ENCODE results near the gene GGACT. TPM values are rescaled to one million over a fixed set of nuclear protein-coding genes. Genes with fewer than 3 reads are reported as not detected.

Gene GGACT
- total and polyA plus RNA-seq, 2 of the 8 experiments (the other 6 are each of a cell fraction or from before 2014, with no cell fraction given), result 1.1 to 1.5 TPM

DNA sequence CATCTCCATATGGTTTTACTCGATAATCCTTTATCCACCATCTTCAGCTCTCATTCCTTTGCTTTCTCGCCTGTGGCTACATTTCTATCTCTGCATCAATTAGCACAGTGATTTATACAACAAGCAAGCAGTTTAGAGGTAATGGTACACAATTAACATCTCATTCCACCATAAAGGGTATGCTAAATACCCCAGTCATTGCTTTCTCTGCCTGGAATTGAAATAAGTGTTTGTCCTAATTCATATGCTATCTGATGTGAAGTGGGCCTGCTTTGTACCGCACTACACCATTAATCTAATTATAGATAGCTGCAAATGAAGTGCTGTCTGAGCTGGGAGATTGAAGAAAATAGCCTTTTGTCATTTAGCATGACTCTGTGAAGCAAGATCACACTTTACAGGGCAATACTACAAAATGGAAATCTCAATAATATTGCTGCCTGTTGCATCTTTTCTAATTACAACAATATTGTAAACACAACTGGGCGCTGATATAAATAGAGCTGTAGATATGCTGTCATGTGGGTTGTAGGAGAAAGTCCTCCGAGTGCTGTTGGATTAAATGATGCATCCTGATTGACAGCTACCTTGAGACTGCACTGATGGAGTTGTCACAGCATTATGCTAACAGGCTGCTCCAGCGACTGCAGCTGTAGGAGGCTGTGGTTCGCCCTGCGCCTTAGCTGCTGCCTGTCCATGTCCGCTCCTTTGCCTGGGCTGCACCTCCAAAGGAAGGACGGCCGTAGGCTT, 78.2 kb downstream of the GGACT start:
- H3K27ac ChIP-seq (ENCODE audit: low read depth, low read length), result peak overlapping the region; percentile 7; the same call in 1 of the 2 replicates
- DNase-seq (ENCODE audit: low read depth in 1 of 2, low spot score in 2 of 2) (no peak), FAIRE-seq (peak; percentile 84)
- TF ChIP-seq TAF1 (IDR thresholded peaks at IDR 0.05; ENCODE audit: low read depth, low read length), result no peak
- no peak for TF ChIP-seq SIRT6 (IDR thresholded peaks at IDR 0.05; ENCODE audit: low read length)
- TF ChIP-seq HDAC2 (IDR thresholded peaks at IDR 0.05; ENCODE audit: borderline replicate concordance in 1 of 2, low read depth in 2 of 2, low read length in 2 of 2), result no peak
- TF ChIP-seq FOSL1 (IDR thresholded peaks at IDR 0.05; ENCODE audit: insufficient read depth, low read depth, low read length), result no peak
- no peak for TF ChIP-seq CBX5 (IDR thresholded peaks at IDR 0.05; ENCODE audit: low read depth, low read length)
- no peak for TF ChIP-seq CEBPB (IDR thresholded peaks at IDR 0.05; ENCODE audit: low read depth, low read length)
- TF ChIP-seq CHD2 (IDR thresholded peaks at IDR 0.05; ENCODE audit: low read length), result no peak
- TF ChIP-seq, protein P1, sequence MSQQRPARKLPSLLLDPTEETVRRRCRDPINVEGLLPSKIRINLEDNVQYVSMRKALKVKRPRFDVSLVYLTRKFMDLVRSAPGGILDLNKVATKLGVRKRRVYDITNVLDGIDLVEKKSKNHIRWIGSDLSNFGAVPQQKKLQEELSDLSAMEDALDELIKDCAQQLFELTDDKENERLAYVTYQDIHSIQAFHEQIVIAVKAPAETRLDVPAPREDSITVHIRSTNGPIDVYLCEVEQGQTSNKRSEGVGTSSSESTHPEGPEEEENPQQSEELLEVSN (IDR thresholded peaks at IDR 0.05), result no peak
- TF ChIP-seq RFX5 (IDR thresholded peaks at IDR 0.05; ENCODE audit: borderline replicate concordance, low read depth, low read length), result no peak

More for the DNA sequence above, 78.2 kb downstream of the GGACT start:
- H3K4me2 ChIP-seq (ENCODE audit: insufficient read depth in 1 of 2, low read depth in 2 of 2, low read length in 2 of 2), result peak overlapping the region; percentile 30 to 41; a peak in 3 of 4 replicates
- H2BK12ac ChIP-seq (ENCODE audit: low read depth, low read length), result peak overlapping the region; percentile 55; the same call in 1 of the 2 replicates
- peak overlapping the region; percentile 79 for H4K5ac ChIP-seq (ENCODE audit: insufficient read length, low read depth, low read length)
- H3K9ac ChIP-seq (replicated peaks in 1 of 4; ENCODE audit: extremely low read depth in 1 of 4, low read depth in 3 of 4, low read length in 3 of 4), result no peak overlapping the region
- peak overlapping the region; percentile 88 for H4K91ac ChIP-seq (replicated peaks; ENCODE audit: insufficient read length, low read length)
- no peak overlapping the region for H3K56ac ChIP-seq (replicated peaks; ENCODE audit: insufficient read length, low read depth, low read length)
- ChIA-PET CTCF (ENCODE audit: partially characterized antibody) (interaction anchor here (0.6 to 5.0 kb wide), 13 partner anchors 8 to 895 kb away, joined by 3 to 16 read pairs (median 4); no protein-coding TSS in a partner anchor), POLR2A (ENCODE audit: partially characterized antibody) (interaction anchor here (0.6 to 1.6 kb wide), 8 partner anchors 11 to 904 kb away, joined by 3 to 8 read pairs (median 4); partner anchors contain the start of gene CLYBL)
- H2AK5ac ChIP-seq (ENCODE audit: low read depth, low read length), result peak overlapping the region; percentile 3; the same call in 1 of the 2 replicates
- H2BK120ac ChIP-seq (replicated peaks; ENCODE audit: low read depth, low read length), result peak overlapping the region; percentile 8
- H3K23me2 ChIP-seq (ENCODE audit: low read depth, low read length), result no peaks in the 10 kb centered on the region
- H3K4me1 ChIP-seq (replicated peaks in 1 of 4; ENCODE audit: control insufficient read depth in 3 of 4, insufficient read depth in 4 of 4, low read length in 3 of 4), result peaks cover 0 to 35% (median 24%) of the 10 kb centered on the region in 4 experiments; a peak in 6 of 7 replicates
- H3K79me1 ChIP-seq (ENCODE audit: low read depth, low read length), result no peaks in the 10 kb centered on the region
- H4K8ac ChIP-seq (ENCODE audit: extremely low read depth, insufficient read depth, low read length), result no peak overlapping the region
- H3K27me3 ChIP-seq (replicated peaks in 1 of 4; ENCODE audit: control insufficient read depth in 3 of 4, extremely low read depth in 1 of 4, insufficient read depth in 3 of 4, low read length in 3 of 4), result no peaks in the 10 kb centered on the region
- peak overlapping the region in 1 of 4 experiments; percentile 3; a peak in 1 of 8 replicates for H3K4me3 ChIP-seq (ENCODE audit: extremely low read depth in 1 of 4, insufficient read depth in 2 of 4, low read depth in 3 of 4, low read length in 4 of 4)
- peak overlapping the region; percentile 45 for H3K4ac ChIP-seq (replicated peaks; ENCODE audit: insufficient read length, low read depth, low read length)
- peak overlapping the region; percentile 94 for H2BK5ac ChIP-seq (ENCODE audit: low read depth, low read length)
- no peaks in the 10 kb centered on the region for H3K79me2 ChIP-seq (ENCODE audit: control insufficient read depth in 1 of 2, insufficient read depth in 2 of 2, low read length in 2 of 2)
- H3K23ac ChIP-seq (ENCODE audit: insufficient read length), result no peak overlapping the region
- H3K36me3 ChIP-seq (ENCODE audit: control insufficient read depth in 2 of 4, insufficient read depth in 4 of 4, low read length in 3 of 4), result no peaks in the 10 kb centered on the region
- H3K14ac ChIP-seq (ENCODE audit: insufficient read length), result no peak overlapping the region
- peak overlapping the region; percentile 5; the same call in 1 of the 2 replicates for H2BK20ac ChIP-seq (ENCODE audit: low read length)
- no peaks in the 10 kb centered on the region for H3K9me3 ChIP-seq (ENCODE audit: insufficient read depth in 2 of 2, low read depth in 1 of 2, low read length in 1 of 2)
- 27% methylated on average over 11 of the region's 11 CpGs; no CpG with 5 or more reads in 1 of the 2 experiments for WGBS, 2 experiments (ENCODE audit: extremely low coverage in 1 of 2, insufficient coverage in 1 of 2, insufficient read length in 1 of 2, insufficient replicate concordance in 2 of 2, low coverage in 1 of 2, low lambda C conversion rate in 2 of 2, missing lambda C conversion rate in 1 of 2)
- peak overlapping the region; percentile 72 for H3K18ac ChIP-seq (ENCODE audit: extremely low read depth, low read length)
- H4K20me1 ChIP-seq (replicated peaks in 1 of 2; ENCODE audit: control insufficient read depth in 1 of 2, insufficient read depth in 2 of 2, low read length in 2 of 2), result no peaks in the 10 kb centered on the region
- H2AFZ ChIP-seq (ENCODE audit: low read length), result no peak overlapping the region
- H2BK15ac ChIP-seq (ENCODE audit: low read length), result no peak overlapping the region

All from H1 (cell line).